OCI-LY3 (cell line): Measurements from ENCODE around the gene MTMR6.

ENCODE experiments used
- H2AFZ ChIP-seq: fragments of 200-600, 300-600 bp; shearing (Covaris generic); 2 replicates; pipeline ENCODE4 v1.6.0; 2014; ENCODE audit warnings: antibody characterized with exemption, low read depth, low read length
- H3K27ac ChIP-seq: fragments of 200-600, 300-600 bp; sonication (generic); 2 replicates; pipeline ENCODE4 v1.5.1; 2014; ENCODE audit warnings: mild to moderate bottlenecking, low read length, moderate library complexity, mixed read lengths
- H3K27me3 ChIP-seq: fragments of 200-600, 300-600 bp; sonication (generic); 2 replicates; pipeline ENCODE4 v1.6.1; 2014; ENCODE audit warnings: low read depth, low read length, mixed read lengths
- H3K36me3 ChIP-seq: fragments of 200-600, 300-600 bp; sonication (generic); replicated peaks from 2 replicates; pipeline ENCODE3; 2014; ENCODE audit warnings: low read depth, low read length, mixed read lengths
- H3K4me1 ChIP-seq: fragments of 300-600, 200-600 bp; sonication (generic); 2 replicates; pipeline ENCODE4 v1.6.1; 2014; ENCODE audit warnings: low read length, mixed read lengths
- H3K4me2 ChIP-seq: fragments of 200-600, 300-600 bp; sonication (generic); 2 replicates; pipeline ENCODE4 v1.6.1; 2014; ENCODE audit warnings: low read length, mixed read lengths
- H3K4me3 ChIP-seq: fragments of 300-600, 200-600 bp; sonication (generic); 2 replicates; pipeline ENCODE4 v1.5.1; 2014; ENCODE audit warnings: antibody characterized with exemption, mild to moderate bottlenecking, low read length, moderate library complexity
- H3K79me2 ChIP-seq: fragments of 300-600, 200-600 bp; shearing (Covaris generic); 2 replicates; pipeline ENCODE4 v1.6.1; 2014; ENCODE audit warnings: mild to moderate bottlenecking, low read length, mixed read lengths
- H3K9ac ChIP-seq: fragments of 300-600, 200-600 bp; shearing (Covaris generic); 2 replicates; pipeline ENCODE4 v1.6.0; 2014; ENCODE audit warnings: mild to moderate bottlenecking, low read length, moderate library complexity
- H3K9me3 ChIP-seq: fragments of 200-600, 300-600 bp; shearing (Covaris generic); 2 replicates; pipeline ENCODE4 v1.6.1; 2014; ENCODE audit warnings: low read length, mixed read lengths; ENCODE audit not compliant: insufficient read depth
- H4K20me1 ChIP-seq: fragments of 200-600, 300-600 bp; sonication (generic); 2 replicates; pipeline ENCODE4 v1.6.1; 2016; ENCODE audit warnings: low read length, mixed read lengths; ENCODE audit not compliant: insufficient read depth
- CTCF ChIP-seq: fragments of 200-600, 300-600 bp; sonication (generic); IDR thresholded peaks from 2 replicates; pipeline ENCODE4 v1.5.1; 2014; ENCODE audit warnings: antibody characterized with exemption, low read length, low read depth
- EZH2phosphoT487 ChIP-seq: fragments of 200-600 bp; shearing (Covaris generic); IDR thresholded peaks from 2 replicates; pipeline ENCODE4 v1.6.1; 2018; ENCODE audit warnings: antibody characterized with exemption, mixed run types, low read depth

Gene MTMR6

DNA sequence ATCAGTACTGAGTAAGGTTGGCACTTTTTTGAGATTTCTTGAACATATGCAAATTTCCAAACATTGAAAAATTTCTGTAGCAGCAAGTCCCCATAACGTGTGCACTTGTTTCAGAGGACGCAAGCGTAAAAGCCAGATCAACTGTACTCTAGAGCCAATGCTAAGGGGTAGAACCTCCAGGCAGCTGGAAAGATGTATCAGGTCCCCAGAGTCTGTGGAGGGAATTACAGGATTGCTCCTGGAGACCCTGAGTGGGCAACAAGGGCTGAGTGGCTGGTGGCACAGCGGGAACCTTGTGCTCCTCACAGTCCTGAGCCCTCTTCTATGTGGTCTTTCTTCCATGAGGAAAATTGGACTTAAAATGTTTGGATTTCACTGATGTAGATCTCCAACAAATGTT lies 61.3 kb downstream of the MTMR6 start:
- no peak for TF ChIP-seq EZH2phosphoT487
- no peak for TF ChIP-seq CTCF
- Histone ChIP-seq H4K20me1 (no peaks in the 10 kb centered on the region), H3K4me2 (no peak overlapping the region), H3K27ac (no peak overlapping the region), H2AFZ (no peak overlapping the region), H3K27me3 (no peaks in the 10 kb centered on the region), H3K79me2 (no peaks in the 10 kb centered on the region), H3K4me3 (no peak overlapping the region), H3K9ac (no peak overlapping the region), H3K36me3 (no peaks in the 10 kb centered on the region), H3K9me3 (no peaks in the 10 kb centered on the region), H3K4me1 (peaks cover 7% of the 10 kb centered on the region)

DNA sequence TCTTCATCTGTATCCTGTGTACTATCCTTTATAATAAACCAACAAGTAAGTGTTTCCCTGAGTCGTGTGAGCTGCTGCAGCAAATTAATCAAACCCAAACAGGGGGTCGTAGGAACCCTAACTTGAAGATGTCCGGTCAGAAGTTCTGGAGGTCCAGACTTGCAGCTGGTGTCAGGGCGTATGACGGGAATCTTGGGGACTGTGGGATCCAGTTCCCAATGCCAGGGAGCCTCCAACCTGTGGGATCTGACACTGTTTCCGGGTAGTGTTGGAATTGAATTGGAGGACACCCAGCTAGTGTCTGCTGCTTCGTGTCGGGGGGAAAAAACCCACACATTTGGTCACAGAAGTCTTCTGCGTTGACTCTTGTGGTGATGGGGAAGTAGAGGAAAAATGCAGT lies 63.1 kb downstream of the MTMR6 start:
- Histone ChIP-seq H3K9ac (no peak overlapping the region), H3K36me3 (no peaks in the 10 kb centered on the region), H3K4me3 (no peak overlapping the region), H3K27me3 (no peaks in the 10 kb centered on the region), H3K9me3 (no peaks in the 10 kb centered on the region), H3K4me1 (no peaks in the 10 kb centered on the region), H3K4me2 (no peak overlapping the region), H3K79me2 (no peaks in the 10 kb centered on the region), H2AFZ (no peak overlapping the region), H4K20me1 (no peaks in the 10 kb centered on the region), H3K27ac (no peak overlapping the region)
- TF ChIP-seq EZH2phosphoT487 (no peak), CTCF (no peak)

GRCh38 chr13:25222740-25223139 lies 64.5 kb downstream of the MTMR6 start:
- Histone ChIP-seq H3K27ac (no peak overlapping the region), H3K4me2 (no peak overlapping the region), H3K27me3 (no peaks in the 10 kb centered on the region), H3K79me2 (no peaks in the 10 kb centered on the region), H2AFZ (no peak overlapping the region), H3K4me1 (peaks cover 5% of the 10 kb centered on the region; the same call in 1 of the 2 replicates), H4K20me1 (no peaks in the 10 kb centered on the region), H3K9me3 (no peaks in the 10 kb centered on the region), H3K36me3 (no peaks in the 10 kb centered on the region), H3K4me3 (no peak overlapping the region), H3K9ac (no peak overlapping the region)
- no peak for TF ChIP-seq EZH2phosphoT487
- no peak for TF ChIP-seq CTCF

DNA sequence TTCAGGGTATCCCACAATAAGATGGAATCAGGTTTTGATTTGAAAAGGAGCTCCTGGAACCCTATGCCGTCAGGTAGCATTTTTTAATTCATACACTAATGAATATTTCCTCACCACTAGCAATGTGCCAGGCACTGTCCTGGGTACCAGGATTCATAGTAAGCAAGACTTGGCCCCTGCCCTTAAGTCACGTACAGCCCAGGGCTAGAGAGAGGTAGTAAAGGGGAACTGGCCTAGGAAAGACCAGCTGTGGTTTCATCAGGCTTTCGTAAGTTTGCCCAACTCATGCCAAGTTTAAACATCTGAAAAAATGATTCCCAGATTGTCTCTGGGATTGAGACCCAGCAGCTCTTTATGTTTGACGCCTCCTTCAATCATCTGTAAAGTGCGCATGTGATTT lies 69.3 kb downstream of the MTMR6 start:
- Histone ChIP-seq H3K27ac (no peak overlapping the region), H3K27me3 (no peaks in the 10 kb centered on the region)

More for the DNA sequence above, 69.3 kb downstream of the MTMR6 start:
- Histone ChIP-seq H2AFZ (no peak overlapping the region), H3K36me3 (no peaks in the 10 kb centered on the region), H3K9ac (no peak overlapping the region), H3K4me1 (peaks cover 11% of the 10 kb centered on the region), H3K79me2 (no peaks in the 10 kb centered on the region), H3K9me3 (no peaks in the 10 kb centered on the region), H4K20me1 (no peaks in the 10 kb centered on the region), H3K4me2 (no peak overlapping the region), H3K4me3 (no peak overlapping the region)
- TF ChIP-seq EZH2phosphoT487 (no peak), CTCF (no peak)
